Esophagus mucosa (tissue), 1 donor: ENCODE results near the gene CCSER2. TPM values are rescaled to one million over a fixed set of nuclear protein-coding genes. Genes with fewer than 3 reads are reported as not detected.

ENCODE experiments used
- ATAC-seq: fragments of 200-7000 bp; cut with Tn5 transposase; one replicate; pipeline ENCODE4 v1.9.1; 2020
- total RNA-seq: library from RNA; stranded (reverse); gene quantifications from one replicate; pipeline ENCODE4 v1.2.4, GENCODE V29; 2023
- donor health status: DM: yes; HTN: yes; CAD: no.

Gene CCSER2
- total RNA-seq, 1 donor from 2014 or later: 43.4 TPM

GRCh38 chr10:84551437-84552120 lies 223.2 kb downstream of the CCSER2 start:
- no peak for ATAC-seq

GRCh38 chr10:84552478-84552877 lies 224.1 kb downstream of the CCSER2 start:
- no peak for ATAC-seq

- no peak for ATAC-seq
Observed at GRCh38 chr10:84562592-84562991, 234.2 kb downstream of the CCSER2 start.

GRCh38 chr10:84563355-84563754 lies 235.0 kb downstream of the CCSER2 start:
- no peak for ATAC-seq

- no peak for ATAC-seq
Observed at GRCh38 chr10:84563868-84564267, 235.5 kb downstream of the CCSER2 start.

- no peak for ATAC-seq
Observed at GRCh38 chr10:84565881-84566582, 237.6 kb downstream of the CCSER2 start.

GRCh38 chr10:84567133-84567532 lies 238.7 kb downstream of the CCSER2 start:
- ATAC-seq: no peak

Other genes with a start within 250 kb of the CCSER2 start
- 142 TPM for gene GHITM, start 189.1 kb upstream of the CCSER2 start, total RNA-seq
- gene GPR15LG, start 154.8 kb upstream of the CCSER2 start, total RNA-seq: 404 TPM
- 29.0 TPM for gene CDHR1, start 134.1 kb upstream of the CCSER2 start, total RNA-seq
- gene LRIT2, start 103.0 kb upstream of the CCSER2 start, total RNA-seq: not detected
- not detected for gene LRIT1, start 87.0 kb upstream of the CCSER2 start, total RNA-seq
- not detected for gene RGR, start 83.5 kb upstream of the CCSER2 start, total RNA-seq